HEK293 (cell line): Measurements from ENCODE around the gene IL34.

Source experiments
- CTCF ChIA-PET: fragments of 350-600 bp; formaldehyde crosslinking; extraction: SDS; loops from one replicate; lab custom pipeline; 2021; ENCODE audit warnings: antibody characterized with exemption; lab: Yijun Ruan, JAX
- POLR2A ChIA-PET: fragments of 300-600 bp; formaldehyde crosslinking; extraction: SDS; loops from one replicate; lab custom pipeline; 2020; ENCODE audit warnings: antibody characterized with exemption, inconsistent platforms; lab: Yijun Ruan, JAX
- H3K27ac ChIP-seq: fragments of 200-500 bp; sonication (Bioruptor generic); 2 replicates; pipeline ENCODE4 v1.5.1; 2014; ENCODE audit warnings: low read depth, low read length, control low read depth, inconsistent platforms; ENCODE audit errors: extremely low read depth
- H3K36me3 ChIP-seq, 2 experiments: fragments of 200-500 bp in 1 of 2; sonication (Bioruptor generic) in 1 of 2; 1 replicate in 1 of 2; 2 replicates in 1 of 2; pipeline ENCODE4 v1.5.1; 2014 to 2017; ENCODE audit warnings: inconsistent platforms in 2 of 2, low read length in 2 of 2; ENCODE audit not compliant: control insufficient read depth in 2 of 2, insufficient read depth in 1 of 2
- H3K4me1 ChIP-seq: fragments of 200-500 bp; sonication (Bioruptor generic); 2 replicates; pipeline ENCODE4 v1.5.1; 2014; ENCODE audit warnings: mild to moderate bottlenecking, low read length, inconsistent platforms; ENCODE audit not compliant: control insufficient read depth, insufficient read depth
- H3K4me3 ChIP-seq: 2 replicates; pipeline ENCODE4 v1.5.1; 2011; ENCODE audit warnings: low read depth, mild to moderate bottlenecking, control low read depth, low read length, moderate library complexity
- H3K9me3 ChIP-seq: fragments of 200-500 bp; sonication (Bioruptor generic); 2 replicates; pipeline ENCODE4 v1.5.1; 2014; ENCODE audit warnings: low read depth, low read length, inconsistent platforms; ENCODE audit not compliant: control insufficient read depth, insufficient read depth
- EGR2 ChIP-seq: fragments of 450-650 bp; formaldehyde crosslinking; IDR thresholded peaks from 2 replicates; pipeline ENCODE4 v1.5.1; 2016; ENCODE audit warnings: low read depth, missing biosample characterization, missing genetic modification characterization
- KLF7 ChIP-seq: fragments of 450-650 bp; formaldehyde crosslinking; IDR thresholded peaks from 2 replicates; pipeline ENCODE4 v1.5.1; 2016; ENCODE audit warnings: missing biosample characterization, missing genetic modification characterization, borderline replicate concordance
- SP2 ChIP-seq: fragments of 450-650 bp; formaldehyde crosslinking; IDR thresholded peaks from 2 replicates; pipeline ENCODE4 v1.5.1; 2016; ENCODE audit warnings: missing biosample characterization, missing genetic modification characterization
- TSHZ1 ChIP-seq: fragments of 450-650 bp; formaldehyde crosslinking; IDR thresholded peaks from 2 replicates; pipeline ENCODE4 v1.5.1; 2016; ENCODE audit warnings: missing biosample characterization, missing genetic modification characterization, borderline replicate concordance
- ZBTB48 ChIP-seq: fragments of 450-650 bp; formaldehyde crosslinking; IDR thresholded peaks from 2 replicates; pipeline ENCODE4 v1.5.1; 2016; ENCODE audit warnings: missing biosample characterization, missing genetic modification characterization
- ZFHX2 ChIP-seq: fragments of 450-650 bp; formaldehyde crosslinking; conservative IDR thresholded peaks from 2 replicates; pipeline ENCODE4 v1.5.1; 2016; ENCODE audit warnings: missing biosample characterization, missing genetic modification characterization
- ZNF138 ChIP-seq: fragments of 450-650 bp; formaldehyde crosslinking; IDR thresholded peaks from 2 replicates; pipeline ENCODE4 v1.5.1; 2016; ENCODE audit warnings: missing biosample characterization, missing genetic modification characterization, borderline replicate concordance
- ZNF146 ChIP-seq: fragments of 450-650 bp; formaldehyde crosslinking; IDR thresholded peaks from 2 replicates; pipeline ENCODE4 v1.5.1; 2016; ENCODE audit warnings: missing biosample characterization, missing genetic modification characterization
- ZNF157 ChIP-seq: fragments of 450-650 bp; formaldehyde crosslinking; IDR thresholded peaks from 2 replicates; pipeline ENCODE4 v1.5.1; 2016; ENCODE audit warnings: missing biosample characterization, missing genetic modification characterization
- ZNF169 ChIP-seq: fragments of 450-650 bp; formaldehyde crosslinking; IDR thresholded peaks from 2 replicates; pipeline ENCODE4 v1.5.1; 2016; ENCODE audit warnings: missing biosample characterization, missing genetic modification characterization
- ZNF248 ChIP-seq: fragments of 450-650 bp; formaldehyde crosslinking; IDR thresholded peaks from 2 replicates; pipeline ENCODE4 v1.5.1; 2017; ENCODE audit warnings: missing biosample characterization, missing genetic modification characterization
- ZNF274 ChIP-seq, 2 experiments: fragments of 200-500 bp in 1 of 2; fragments of 450-650 bp in 1 of 2; sonication (Bioruptor generic) in 1 of 2; formaldehyde crosslinking in 1 of 2; IDR thresholded peaks; 2 replicates each; pipeline versions ENCODE4 v1.5.1 to v1.6.1; 2014 to 2016; ENCODE audit warnings: borderline replicate concordance in 1 of 2, inconsistent platforms in 1 of 2, low read length in 1 of 2, missing biosample characterization in 1 of 2, missing genetic modification characterization in 1 of 2
- ZNF311 ChIP-seq: fragments of 450-650 bp; formaldehyde crosslinking; IDR thresholded peaks from 2 replicates; pipeline ENCODE4 v1.5.1; 2017; ENCODE audit warnings: missing biosample characterization, missing genetic modification characterization, borderline replicate concordance
- ZNF398 ChIP-seq: fragments of 450-650 bp; formaldehyde crosslinking; IDR thresholded peaks from 2 replicates; pipeline ENCODE4 v1.5.1; 2017; ENCODE audit warnings: missing biosample characterization, missing genetic modification characterization
- ZNF501 ChIP-seq: fragments of 450-650 bp; formaldehyde crosslinking; IDR thresholded peaks from 2 replicates; pipeline ENCODE4 v1.5.1; 2016; ENCODE audit warnings: missing biosample characterization, missing genetic modification characterization
- ZNF513 ChIP-seq: fragments of 450-650 bp; IDR thresholded peaks from 2 replicates; pipeline ENCODE4 v1.5.1; 2018; ENCODE audit warnings: missing biosample characterization, missing genetic modification characterization
- ZNF521 ChIP-seq: fragments of 450-650 bp; formaldehyde crosslinking; IDR thresholded peaks from 2 replicates; pipeline ENCODE4 v1.5.1; 2017; ENCODE audit warnings: missing biosample characterization, mild to moderate bottlenecking, missing genetic modification characterization
- ZNF544 ChIP-seq: fragments of 450-650 bp; formaldehyde crosslinking; IDR thresholded peaks from 2 replicates; pipeline ENCODE4 v1.5.0; 2017; ENCODE audit warnings: missing biosample characterization, missing genetic modification characterization
- ZNF658 ChIP-seq: fragments of 450-650 bp; formaldehyde crosslinking; IDR thresholded peaks from 2 replicates; pipeline ENCODE4; 2016; ENCODE audit warnings: missing biosample characterization, missing genetic modification characterization
- ZNF785 ChIP-seq: fragments of 450-650 bp; formaldehyde crosslinking; IDR thresholded peaks from 2 replicates; pipeline ENCODE4 v1.5.1; 2016; ENCODE audit warnings: missing biosample characterization, missing genetic modification characterization
- ZSCAN18 ChIP-seq: fragments of 450-650 bp; formaldehyde crosslinking; IDR thresholded peaks from 2 replicates; pipeline ENCODE4 v1.5.1; 2016; ENCODE audit warnings: missing biosample characterization, missing genetic modification characterization
- TF ChIP-seq, protein P1 (sequence below): fragments of 450-650 bp; formaldehyde crosslinking; IDR thresholded peaks from 2 replicates; pipeline ENCODE4 v1.5.0; 2017; ENCODE audit warnings: missing biosample characterization, missing genetic modification characterization, borderline replicate concordance
- TF ChIP-seq, protein P2 (sequence below): fragments of 450-650 bp; formaldehyde crosslinking; IDR thresholded peaks from 2 replicates; pipeline ENCODE4; 2016; ENCODE audit warnings: missing biosample characterization, missing genetic modification characterization

Gene IL34

GRCh38 chr16:70644763-70645597 lies 1.4 kb upstream of the IL34 start:
- Histone ChIP-seq H3K27ac (no peak overlapping the region), H3K9me3 (no peaks in the 10 kb centered on the region), H3K4me3 (no peak overlapping the region), H3K4me1 (no peaks in the 10 kb centered on the region), H3K36me3 (no peaks in the 10 kb centered on the region)
- POLR2A ChIA-PET: no interaction called here
- CTCF ChIA-PET: no interaction called here
- TF ChIP-seq ZNF521 (tag by site-specific recombination): 0 out of 2 replicates have a peak, but pooled peaks have one; percentile 45
- no peak for TF ChIP-seq TSHZ1
- TF ChIP-seq ZNF785 (tag by site-specific recombination): no peak
- TF ChIP-seq KLF7: 0 out of 2 replicates have a peak, but pooled peaks have one; percentile 50
- peak; percentile 86 for TF ChIP-seq EGR2 (tag by site-specific recombination)
- TF ChIP-seq ZNF501 (tag by site-specific recombination): no peak
- TF ChIP-seq ZNF138 (tag by site-specific recombination): 0 out of 2 replicates have a peak, but pooled peaks have one; percentile 2
- TF ChIP-seq ZNF311 (tag by site-specific recombination): peak; percentile 75; the same call in 1 of the 2 replicates
- no peak for TF ChIP-seq SP2 (tag by site-specific recombination)
- no peak for TF ChIP-seq ZNF169 (tag by site-specific recombination)
- 0 out of 2 replicates have a peak, but pooled peaks have one; percentile 12 for TF ChIP-seq ZSCAN18 (tag by site-specific recombination)
- TF ChIP-seq ZNF157 (tag by site-specific recombination): no peak
- 0 out of 2 replicates have a peak, but pooled peaks have one; percentile 34 for TF ChIP-seq ZNF658 (tag by site-specific recombination)
- no peak for TF ChIP-seq ZNF274 (IDR thresholded peaks at IDR 0.05; ENCODE audit: low read length)
- TF ChIP-seq ZNF274 (tag by site-specific recombination; IDR thresholded peaks at IDR 0.05; ENCODE audit: borderline replicate concordance): 0 out of 2 replicates have a peak, but pooled peaks have one; percentile 41
- TF ChIP-seq ZNF248 (tag by site-specific recombination): 0 out of 2 replicates have a peak, but pooled peaks have one; percentile 43
- peak; percentile 99 for TF ChIP-seq ZNF513 (tag by site-specific recombination)
- TF ChIP-seq, protein P1, sequence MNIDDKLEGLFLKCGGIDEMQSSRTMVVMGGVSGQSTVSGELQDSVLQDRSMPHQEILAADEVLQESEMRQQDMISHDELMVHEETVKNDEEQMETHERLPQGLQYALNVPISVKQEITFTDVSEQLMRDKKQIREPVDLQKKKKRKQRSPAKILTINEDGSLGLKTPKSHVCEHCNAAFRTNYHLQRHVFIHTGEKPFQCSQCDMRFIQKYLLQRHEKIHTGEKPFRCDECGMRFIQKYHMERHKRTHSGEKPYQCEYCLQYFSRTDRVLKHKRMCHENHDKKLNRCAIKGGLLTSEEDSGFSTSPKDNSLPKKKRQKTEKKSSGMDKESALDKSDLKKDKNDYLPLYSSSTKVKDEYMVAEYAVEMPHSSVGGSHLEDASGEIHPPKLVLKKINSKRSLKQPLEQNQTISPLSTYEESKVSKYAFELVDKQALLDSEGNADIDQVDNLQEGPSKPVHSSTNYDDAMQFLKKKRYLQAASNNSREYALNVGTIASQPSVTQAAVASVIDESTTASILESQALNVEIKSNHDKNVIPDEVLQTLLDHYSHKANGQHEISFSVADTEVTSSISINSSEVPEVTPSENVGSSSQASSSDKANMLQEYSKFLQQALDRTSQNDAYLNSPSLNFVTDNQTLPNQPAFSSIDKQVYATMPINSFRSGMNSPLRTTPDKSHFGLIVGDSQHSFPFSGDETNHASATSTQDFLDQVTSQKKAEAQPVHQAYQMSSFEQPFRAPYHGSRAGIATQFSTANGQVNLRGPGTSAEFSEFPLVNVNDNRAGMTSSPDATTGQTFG (tag by site-specific recombination): peak; percentile 66; the same call in 1 of the 2 replicates
- no peak for TF ChIP-seq ZNF146 (tag by site-specific recombination)
- TF ChIP-seq, protein P2, sequence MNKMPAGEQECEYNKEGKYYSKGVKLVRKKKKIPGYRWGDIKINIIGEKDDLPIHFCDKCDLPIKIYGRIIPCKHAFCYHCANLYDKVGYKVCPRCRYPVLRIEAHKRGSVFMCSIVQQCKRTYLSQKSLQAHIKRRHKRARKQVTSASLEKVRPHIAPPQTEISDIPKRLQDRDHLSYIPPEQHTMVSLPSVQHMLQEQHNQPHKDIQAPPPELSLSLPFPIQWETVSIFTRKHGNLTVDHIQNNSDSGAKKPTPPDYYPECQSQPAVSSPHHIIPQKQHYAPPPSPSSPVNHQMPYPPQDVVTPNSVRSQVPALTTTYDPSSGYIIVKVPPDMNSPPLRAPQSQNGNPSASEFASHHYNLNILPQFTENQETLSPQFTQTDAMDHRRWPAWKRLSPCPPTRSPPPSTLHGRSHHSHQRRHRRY (tag by site-specific recombination): peak; percentile 24; the same call in 1 of the 2 replicates
- peak; percentile 53 for TF ChIP-seq ZFHX2 (tag by site-specific recombination)
- peak; percentile 68 for TF ChIP-seq ZNF544 (tag by site-specific recombination)
- peak; percentile 55; the same call in 1 of the 2 replicates for TF ChIP-seq ZNF398
- TF ChIP-seq ZBTB48 (tag by site-specific recombination): peak; percentile 27; the same call in 1 of the 2 replicates
